Ectodermal cell (in vitro differentiated cells): Measurements from ENCODE around the gene GOLIM4.
"Not testable (repeated sequence)": the region's sequence is repeated elsewhere in the genome, so short reads cannot be mapped to it uniquely, and the experiment has no call there.

Experiments used
- H3K27ac ChIP-seq: 2 replicates; pipeline ENCODE4 v1.7.0; 2013; ENCODE audit warnings: mild to moderate bottlenecking, low read depth, low read length; ENCODE audit not compliant: insufficient read depth, poor library complexity, severe bottlenecking
- H3K27me3 ChIP-seq: 2 replicates; pipeline ENCODE4 v1.7.0; 2013; ENCODE audit warnings: mild to moderate bottlenecking, low read length; ENCODE audit not compliant: insufficient read depth, control insufficient read depth, poor library complexity, severe bottlenecking
- H3K36me3 ChIP-seq: one replicate; pipeline ENCODE4 v1.7.0; 2013; ENCODE audit warnings: low read length; ENCODE audit not compliant: control insufficient read depth, insufficient read depth
- H3K4me1 ChIP-seq: one replicate; pipeline ENCODE4 v1.7.0; 2013; ENCODE audit warnings: low read length; ENCODE audit not compliant: control insufficient read depth, insufficient read depth
- H3K4me3 ChIP-seq: 2 replicates; pipeline ENCODE4 v1.7.0; 2013; ENCODE audit warnings: low read depth, low read length, control low read depth; ENCODE audit not compliant: insufficient read depth
- H3K9me3 ChIP-seq: 2 replicates; pipeline ENCODE4 v1.7.0; 2013; ENCODE audit warnings: mild to moderate bottlenecking, low read length, moderate library complexity; ENCODE audit not compliant: control insufficient read depth
- WGBS, 2 experiments: methylation state at CpG; one replicate each; pipeline ENCODE4 v1.1.7; 2013; ENCODE audit warnings: missing lambda C conversion rate in 2 of 2; 5-methylcytosine and 5-hydroxymethylcytosine counted together

GOLIM4 gene

DNA sequence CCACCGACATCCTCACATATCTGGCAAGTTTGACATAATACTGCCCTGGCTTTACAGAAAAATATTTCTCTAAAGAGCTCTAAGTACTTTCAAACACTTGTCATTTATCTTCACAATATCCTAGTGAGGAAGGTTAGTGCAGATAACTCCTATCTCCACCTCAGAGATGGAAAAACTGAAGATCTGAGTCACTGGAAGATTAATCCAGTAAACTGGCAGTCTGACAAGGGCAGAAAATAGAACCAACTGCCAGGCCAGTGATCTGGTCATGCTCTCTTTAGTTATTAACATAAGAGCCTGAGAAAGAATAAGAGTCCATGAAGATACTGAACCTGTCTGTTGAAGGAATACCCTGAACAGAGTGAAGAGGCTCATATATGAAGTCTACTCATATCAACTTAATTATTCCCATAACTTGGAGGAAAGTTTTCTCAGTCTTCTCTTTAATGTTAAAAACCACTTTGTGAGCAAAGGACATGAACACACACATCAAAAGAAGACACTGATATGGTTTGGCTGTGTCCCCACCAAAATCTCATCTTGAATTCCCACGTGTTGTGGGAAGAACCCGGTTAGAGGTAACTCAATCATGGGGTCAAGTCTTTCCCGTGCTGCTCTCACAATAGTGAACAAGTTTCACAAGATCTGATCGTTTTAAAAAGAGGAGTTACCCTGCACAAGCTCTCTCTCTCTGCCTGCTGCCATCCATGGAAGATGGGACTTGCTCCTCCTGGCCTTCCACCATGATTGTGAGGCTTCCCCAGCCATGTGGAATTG lies 61.4 kb downstream of the GOLIM4 start:
- no peaks in the 10 kb centered on the region for H3K27me3 ChIP-seq
- no peaks in the 10 kb centered on the region for H3K36me3 ChIP-seq
- no peak overlapping the region for H3K4me3 ChIP-seq
- no peaks in the 10 kb centered on the region for H3K4me1 ChIP-seq
- no peak overlapping the region for H3K27ac ChIP-seq
- H3K9me3 ChIP-seq, result no peaks in the 10 kb centered on the region
- WGBS, 2 experiments, result 94% methylated on average over 5 of the region's 5 CpGs

- no peaks in the 10 kb centered on the region for H3K36me3 ChIP-seq
- H3K4me1 ChIP-seq, result no peaks in the 10 kb centered on the region
- H3K4me3 ChIP-seq, result no peak overlapping the region
- no peak overlapping the region for H3K27ac ChIP-seq
- WGBS, 2 experiments, result 89 to 94% methylated on average over 4 of the region's 4 CpGs
- no peaks in the 10 kb centered on the region for H3K9me3 ChIP-seq
- no peaks in the 10 kb centered on the region for H3K27me3 ChIP-seq
Observed at GRCh38 chr3:168030577-168030976, 65.1 kb downstream of the GOLIM4 start.

- Histone ChIP-seq H3K27me3 (no peaks in the 10 kb centered on the region), H3K9me3 (no peaks in the 10 kb centered on the region), H3K4me1 (no peaks in the 10 kb centered on the region), H3K36me3 (peaks cover under 1% of the 10 kb centered on the region), H3K4me3 (no peak overlapping the region), H3K27ac (no peak overlapping the region)
- 61 to 65% methylated on average over 7 of the region's 7 CpGs for WGBS, 2 experiments
Observed at GRCh38 chr3:168029705-168030104, 66.0 kb downstream of the GOLIM4 start.

DNA sequence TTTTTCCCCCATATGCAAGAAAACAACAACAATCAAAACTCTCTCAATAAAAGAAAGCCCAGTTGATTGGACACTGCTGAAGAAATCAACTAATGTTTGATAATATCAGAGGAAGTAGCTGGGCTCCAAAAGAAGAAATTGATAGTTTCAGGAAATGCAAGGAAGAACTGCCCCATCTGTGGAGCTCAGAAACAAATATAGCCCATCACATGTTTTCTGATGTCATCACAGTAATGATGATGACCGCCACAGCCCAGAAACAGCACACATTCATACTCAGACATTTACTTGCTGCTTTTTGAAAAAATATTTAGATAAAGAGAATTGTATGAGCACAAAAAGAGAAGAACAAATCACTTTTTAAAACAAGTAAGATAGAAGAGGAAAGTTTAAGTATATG lies 67.6 kb downstream of the GOLIM4 start:
- H3K27me3 ChIP-seq, result no peaks in the 10 kb centered on the region
- 100% methylated on average over 1 of the region's 1 CpG for WGBS, 2 experiments
- no peak overlapping the region for H3K4me3 ChIP-seq
- no peaks in the 10 kb centered on the region for H3K4me1 ChIP-seq
- H3K36me3 ChIP-seq, result peaks cover 7% of the 10 kb centered on the region
- no peak overlapping the region for H3K27ac ChIP-seq
- no peaks in the 10 kb centered on the region for H3K9me3 ChIP-seq

DNA sequence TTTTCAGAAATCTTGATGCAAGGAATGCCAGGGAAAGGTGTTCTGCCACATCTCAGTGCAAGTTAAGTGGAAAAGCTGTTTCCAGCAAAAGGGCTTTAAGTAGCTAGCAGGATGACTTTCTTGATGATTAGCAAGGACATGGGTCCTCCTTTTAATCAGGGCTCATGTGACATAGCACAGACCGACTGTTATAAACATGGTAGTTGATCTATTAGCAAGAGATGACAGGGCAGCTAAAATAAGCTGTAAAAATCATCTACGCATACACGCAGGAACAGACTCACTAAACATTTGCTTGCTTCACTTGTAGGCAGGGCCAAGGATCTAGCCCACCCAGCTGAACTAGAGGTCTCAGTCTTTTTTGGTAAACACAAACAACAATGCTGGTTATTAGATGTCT lies 69.0 kb downstream of the GOLIM4 start:
- no peaks in the 10 kb centered on the region for H3K4me1 ChIP-seq
- WGBS, 2 experiments, result 97% methylated on average over 3 of the region's 3 CpGs
- H3K27me3 ChIP-seq, result no peaks in the 10 kb centered on the region
- peaks cover 7% of the 10 kb centered on the region for H3K36me3 ChIP-seq
- no peaks in the 10 kb centered on the region for H3K9me3 ChIP-seq
- no peak overlapping the region for H3K4me3 ChIP-seq
- no peak overlapping the region for H3K27ac ChIP-seq

DNA sequence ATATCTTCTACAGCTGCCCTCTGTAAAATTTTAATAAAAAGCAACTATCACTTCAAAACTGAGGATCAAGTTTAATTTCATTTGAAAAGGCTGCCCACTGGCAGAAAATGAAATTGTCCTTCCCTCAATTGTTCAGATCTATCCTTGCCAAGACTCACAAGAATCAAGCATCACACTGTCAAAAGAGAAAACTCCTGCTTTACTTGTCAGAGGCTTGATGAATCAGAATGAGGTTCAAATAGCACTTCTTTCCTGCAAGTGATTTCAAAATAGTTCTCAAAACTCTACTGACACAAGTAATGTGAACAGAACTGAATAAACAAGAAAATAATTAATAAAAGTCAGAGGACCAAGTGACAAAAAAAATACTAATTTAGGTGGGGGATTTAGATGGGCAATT lies 70.6 kb downstream of the GOLIM4 start:
- no peaks in the 10 kb centered on the region for H3K9me3 ChIP-seq
- H3K36me3 ChIP-seq, result peaks cover 7% of the 10 kb centered on the region
- H3K27me3 ChIP-seq, result no peaks in the 10 kb centered on the region
- no peaks in the 10 kb centered on the region for H3K4me1 ChIP-seq
- H3K4me3 ChIP-seq, result no peak overlapping the region
- H3K27ac ChIP-seq, result no peak overlapping the region

DNA sequence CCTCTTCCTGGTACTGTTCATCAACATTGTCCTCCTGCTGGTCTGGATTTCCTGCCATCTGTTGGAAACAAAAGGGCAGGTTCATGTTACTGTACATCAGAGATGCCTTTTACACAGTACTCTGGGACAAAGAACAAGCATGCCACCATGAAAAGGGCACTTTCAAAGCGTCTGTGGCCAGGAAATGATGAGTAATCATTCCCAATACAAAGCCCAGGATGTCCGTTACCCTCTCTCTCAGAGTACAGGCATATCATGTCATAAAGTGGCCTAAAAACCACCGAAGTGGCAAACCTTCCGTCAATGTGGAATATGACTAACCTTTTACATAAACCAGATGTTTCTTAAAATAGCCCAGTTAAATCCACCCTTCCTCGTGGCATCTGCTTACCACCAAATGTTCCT lies 71.2 kb downstream of the GOLIM4 start:
- no peak overlapping the region for H3K27ac ChIP-seq
- no peaks in the 10 kb centered on the region for H3K9me3 ChIP-seq
- 91% methylated on average over 5 of the region's 5 CpGs for WGBS, 2 experiments
- H3K4me3 ChIP-seq, result no peak overlapping the region
- H3K36me3 ChIP-seq, result peaks cover 7% of the 10 kb centered on the region
- no peaks in the 10 kb centered on the region for H3K4me1 ChIP-seq
- no peaks in the 10 kb centered on the region for H3K27me3 ChIP-seq

GRCh38 chr3:168021737-168022450 lies 73.8 kb downstream of the GOLIM4 start:
- H3K27me3 ChIP-seq, result no peaks in the 10 kb centered on the region
- no peaks in the 10 kb centered on the region for H3K4me1 ChIP-seq
- no peak overlapping the region for H3K4me3 ChIP-seq
- H3K27ac ChIP-seq, result no peak overlapping the region
- peaks cover 7% of the 10 kb centered on the region for H3K36me3 ChIP-seq
- H3K9me3 ChIP-seq, result no peaks in the 10 kb centered on the region
- 85 to 96% methylated on average over 7 of the region's 7 CpGs for WGBS, 2 experiments

GRCh38 chr3:168011280-168011679 lies 84.4 kb downstream of the GOLIM4 start:
- 86 to 89% methylated on average over 14 of the region's 17 CpGs for WGBS, 2 experiments
- not testable (repeated sequence) for H3K4me1 ChIP-seq, H3K36me3 ChIP-seq, H3K4me3 ChIP-seq, H3K27me3 ChIP-seq, H3K27ac ChIP-seq, H3K9me3 ChIP-seq

GRCh38 chr3:168006584-168006983 lies 89.1 kb downstream of the GOLIM4 start:
- no peaks in the 10 kb centered on the region for H3K4me1 ChIP-seq
- no peaks in the 10 kb centered on the region for H3K36me3 ChIP-seq
- no peaks in the 10 kb centered on the region for H3K27me3 ChIP-seq
- WGBS, 2 experiments, result 89 to 93% methylated on average over 2 of the region's 2 CpGs
- no peak overlapping the region for H3K4me3 ChIP-seq
- H3K27ac ChIP-seq, result no peak overlapping the region
- H3K9me3 ChIP-seq, result no peaks in the 10 kb centered on the region
